Inflammatory macrophage treated with lipopolysaccharide for 4 hours (primary cell): ENCODE measurements around the gene MBD5.
"Not testable (repeated sequence)": the region's sequence is repeated elsewhere in the genome, so short reads cannot be mapped to it uniquely, and the experiment has no call there.

Source experiments
- DNase-seq: peaks from one replicate; pipeline ENCODE4 v3.0.0-alpha.2; 2020

Gene MBD5

GRCh38 chr2:148527488-148528340 is 506.8 kb downstream of the MBD5 start:
- no peak for DNase-seq

GRCh38 chr2:148528356-148529064 is 507.6 kb downstream of the MBD5 start:
- no peak for DNase-seq

- DNase-seq = no peak
These were observed 508.9 kb downstream of the MBD5 start for GRCh38 chr2:148529745-148530144.

DNA sequence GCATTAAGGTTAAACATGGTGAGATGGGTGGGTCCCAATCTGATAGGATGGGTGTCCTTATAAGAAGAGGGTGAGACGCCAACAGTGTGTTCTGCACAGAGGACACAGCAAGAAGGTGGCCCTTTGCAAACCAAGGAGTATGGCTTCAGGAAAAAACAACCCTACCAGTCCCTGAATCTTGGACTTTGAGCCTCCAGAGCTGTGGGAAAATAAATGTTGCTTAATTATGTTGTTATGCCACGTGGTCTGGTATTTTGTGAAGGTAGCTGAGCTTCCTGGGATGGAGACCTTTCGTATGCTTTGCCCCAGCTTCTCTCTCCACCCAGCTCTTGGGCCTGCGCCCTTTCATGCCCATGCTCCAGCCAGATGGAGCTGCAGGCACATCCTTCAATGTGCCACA is 509.5 kb downstream of the MBD5 start:
- DNase-seq = no peak

- no peak for DNase-seq
These were observed 510.3 kb downstream of the MBD5 start for GRCh38 chr2:148531235-148531634.

DNA sequence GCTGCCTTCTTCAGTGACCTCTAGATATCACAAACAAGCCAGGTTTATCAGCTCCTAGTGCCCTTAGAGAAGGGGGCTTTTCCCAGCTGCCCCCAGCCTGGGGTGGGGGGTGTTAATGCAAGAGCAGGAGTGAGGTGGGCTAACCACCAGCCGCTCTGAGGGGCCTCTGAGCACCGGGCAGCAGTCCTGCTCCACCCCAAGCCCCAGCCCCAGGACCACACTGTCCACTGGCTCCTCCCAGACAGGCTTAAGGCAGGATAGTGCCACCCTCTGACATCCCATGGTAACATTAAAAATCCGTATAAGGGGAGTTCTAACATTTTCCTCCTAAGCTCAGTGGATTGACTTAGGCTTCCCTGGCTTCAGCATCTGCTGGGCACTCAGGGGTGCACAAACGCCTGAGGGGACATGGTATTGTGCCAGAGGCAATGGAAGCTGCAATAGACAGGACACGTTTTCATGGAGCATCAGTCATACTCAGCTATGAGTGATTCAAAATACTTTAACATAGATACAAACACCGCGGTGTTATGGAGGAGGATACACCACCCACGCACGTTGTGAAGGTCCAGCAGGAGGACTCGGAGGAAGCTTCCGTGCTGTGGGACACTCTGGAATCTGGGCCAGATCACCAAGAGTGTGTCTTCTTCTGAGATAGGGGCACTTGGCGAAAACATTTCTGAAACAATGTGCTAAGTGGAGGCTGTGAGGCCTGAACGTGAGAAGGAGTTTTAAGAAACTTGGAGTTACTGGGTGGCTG is 511.0 kb downstream of the MBD5 start:
- no peak for DNase-seq

DNA sequence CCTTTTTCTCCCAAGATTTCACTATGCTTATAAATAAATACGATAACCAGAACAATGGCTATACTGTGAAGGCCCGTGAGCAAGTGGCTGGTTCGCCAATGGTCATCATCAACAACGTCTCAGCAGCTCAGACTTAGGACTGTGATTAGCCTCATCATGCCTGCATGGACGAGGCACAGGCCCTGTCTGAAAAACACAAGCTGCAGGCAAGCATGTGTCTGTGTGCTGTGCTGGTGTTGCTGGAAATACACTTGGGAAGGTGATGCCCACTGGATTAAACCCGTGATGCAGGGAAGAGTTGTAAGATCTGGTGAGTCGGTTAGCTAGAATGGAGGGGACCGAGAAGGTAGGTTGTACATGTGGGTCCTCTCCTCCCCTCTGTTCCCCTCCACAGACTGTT is 512.1 kb downstream of the MBD5 start:
- DNase-seq = no peak

- peak; percentile 29 for DNase-seq
These were observed 512.8 kb downstream of the MBD5 start for GRCh38 chr2:148533685-148534084.

DNA sequence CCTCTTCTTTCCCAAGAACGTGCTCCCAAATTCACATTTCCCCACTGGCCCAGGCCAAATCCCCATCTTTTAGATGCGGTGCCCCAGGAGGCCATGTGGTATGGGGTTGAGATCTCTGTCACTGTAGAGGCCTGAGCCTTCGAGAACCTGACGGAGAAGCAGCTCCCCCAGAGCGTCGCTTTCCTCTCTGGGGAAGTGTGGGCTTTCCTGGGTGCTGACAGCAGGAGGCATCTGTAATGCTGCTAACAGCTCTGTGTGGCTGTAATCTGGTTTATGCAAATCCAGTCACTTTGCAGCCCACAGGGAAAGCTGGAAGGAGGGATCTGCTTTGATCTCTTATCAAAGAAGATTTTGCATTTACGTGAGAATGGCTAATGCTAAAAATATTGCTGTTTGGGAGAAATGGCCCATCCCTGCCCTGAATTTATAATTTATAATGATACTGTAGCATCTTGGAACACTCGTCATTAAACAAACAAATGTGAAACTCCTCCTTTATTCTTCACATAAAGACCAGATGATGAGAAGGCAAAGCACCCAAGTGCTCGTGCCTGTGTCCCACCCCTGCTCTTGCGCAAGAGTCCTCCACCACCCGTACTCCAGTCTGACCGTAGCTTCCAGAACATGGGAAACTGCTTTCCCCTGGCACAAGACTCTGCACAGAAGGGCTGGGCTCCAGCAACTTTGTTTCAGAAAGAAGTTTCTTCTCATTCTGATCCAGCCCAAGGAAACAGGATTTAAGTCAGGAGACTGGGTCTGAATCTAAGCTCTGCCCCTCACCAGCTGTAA is 513.7 kb downstream of the MBD5 start:
- DNase-seq = peak; percentile 49

- no peak for DNase-seq
These were observed 517.5 kb downstream of the MBD5 start for GRCh38 chr2:148538375-148538774.

- peak; percentile 60 for DNase-seq
These were observed 519.1 kb downstream of the MBD5 start for GRCh38 chr2:148540022-148540421.

DNA sequence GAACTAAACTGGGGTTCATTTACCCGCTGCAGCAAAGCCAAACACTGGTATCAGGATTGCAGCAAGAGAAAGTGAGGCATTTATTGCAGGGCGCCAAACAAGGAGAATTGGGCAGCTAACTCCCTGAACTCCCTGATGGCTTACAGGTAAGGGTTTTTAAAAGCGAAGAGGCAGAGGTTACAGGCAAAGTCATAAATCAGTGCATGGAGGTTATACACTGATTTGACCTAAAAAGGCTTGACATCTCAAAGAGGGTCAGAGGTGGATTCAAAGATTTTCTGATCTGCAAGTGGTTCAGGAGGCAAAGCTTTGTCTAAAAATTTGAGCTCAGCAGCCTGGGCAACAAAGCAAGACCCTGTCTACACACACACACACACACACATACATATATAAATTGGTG is 520.9 kb downstream of the MBD5 start:
- DNase-seq = no peak

GRCh38 chr2:148542614-148543013 is 521.7 kb downstream of the MBD5 start:
- no peak for DNase-seq

DNA sequence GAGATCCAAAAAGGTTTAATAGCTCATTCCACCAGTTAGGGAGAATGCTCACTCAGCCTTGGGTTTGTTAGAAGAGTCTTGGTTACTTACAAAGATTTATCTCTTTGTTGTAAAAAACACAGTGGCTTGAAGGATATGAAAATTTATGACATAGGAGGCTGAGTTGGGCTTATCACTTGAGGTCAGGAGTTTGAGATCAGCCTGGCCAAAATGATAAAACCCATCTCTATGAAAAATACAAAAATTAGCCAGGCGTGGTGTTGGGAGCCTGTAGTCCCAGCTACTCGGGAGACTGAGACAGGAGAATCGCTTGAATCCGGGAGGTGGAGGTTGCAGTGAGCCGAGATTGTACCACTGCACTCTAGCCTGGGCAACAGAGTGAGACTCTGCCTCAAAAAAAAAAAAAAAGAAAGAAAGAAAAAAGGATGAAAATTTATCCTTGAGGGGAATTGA is 522.2 kb downstream of the MBD5 start:
- not testable (repeated sequence) for DNase-seq

DNA sequence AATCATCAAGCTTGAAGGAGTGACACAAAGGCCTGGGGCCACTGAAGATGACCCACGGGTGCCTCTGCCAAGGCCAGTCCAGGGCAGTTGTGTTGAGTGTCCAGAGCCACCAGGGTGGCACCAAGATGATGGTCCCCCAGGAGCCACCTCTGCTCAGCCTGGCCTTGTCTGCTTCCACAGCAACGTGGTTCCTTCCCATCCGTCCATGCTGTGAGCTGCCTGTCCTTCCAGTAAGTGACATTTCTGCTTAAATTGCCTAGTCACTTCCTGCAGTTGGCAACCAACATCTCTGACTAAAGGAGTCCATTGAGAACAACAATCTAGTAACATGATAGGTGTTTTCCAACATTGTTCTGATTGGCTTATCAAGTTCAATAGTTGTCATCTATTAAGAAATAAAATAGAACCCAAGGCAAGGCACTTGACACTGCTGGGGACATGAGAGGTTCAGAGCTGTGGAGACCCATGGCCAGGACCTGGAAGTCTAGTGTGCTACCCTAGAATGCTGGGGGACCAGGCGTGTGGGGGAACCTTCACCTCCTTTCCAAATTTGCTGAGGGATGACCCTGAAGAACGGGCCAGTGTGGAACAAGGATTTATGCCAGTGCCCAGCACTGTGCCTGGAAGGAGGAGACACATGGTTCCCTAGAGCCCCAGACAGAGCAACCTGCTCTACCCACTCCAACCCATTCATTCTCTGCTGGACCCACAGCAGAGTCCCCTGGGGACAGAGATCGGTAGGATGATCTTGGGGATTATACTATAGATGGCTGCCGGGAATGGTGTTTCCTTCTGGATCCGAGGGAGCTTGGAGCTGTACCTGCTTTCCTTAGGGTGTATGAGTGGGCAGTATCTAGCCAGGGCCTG is 524.7 kb downstream of the MBD5 start:
- DNase-seq = peak; percentile 65

GRCh38 chr2:148546270-148546669 is 525.4 kb downstream of the MBD5 start:
- peak; percentile 78 for DNase-seq

DNA sequence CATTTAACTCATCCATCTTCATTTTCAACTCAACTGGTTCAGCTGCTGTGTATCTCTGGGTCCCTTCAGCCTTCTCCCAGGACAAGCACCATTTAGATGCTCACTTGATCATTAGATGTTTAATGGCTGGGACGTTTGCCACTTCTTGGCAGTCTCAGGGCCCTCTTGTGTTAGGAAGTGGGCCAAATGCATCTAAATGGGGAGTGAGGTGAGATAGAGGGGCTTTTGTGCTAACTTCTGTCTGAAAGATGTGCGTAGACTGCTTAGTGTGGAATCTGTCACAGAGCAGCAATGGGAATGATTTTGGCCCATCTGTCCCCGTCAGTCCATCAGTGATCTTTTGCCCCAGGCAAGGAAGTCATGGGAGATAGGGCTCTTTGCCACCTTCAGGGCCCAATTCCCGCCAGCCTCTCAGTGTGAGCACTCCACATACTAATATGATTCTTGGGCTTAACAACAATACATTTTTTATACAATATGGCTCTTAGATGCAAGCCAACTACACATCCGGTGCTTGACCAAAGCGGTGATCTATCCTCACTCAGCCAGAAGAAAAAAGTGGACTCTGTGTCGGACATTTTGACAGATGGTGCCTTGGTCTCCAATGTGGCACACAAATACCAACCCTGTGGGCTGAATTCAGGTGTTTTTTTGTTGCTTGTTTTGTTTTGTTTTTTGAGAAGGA is 528.0 kb downstream of the MBD5 start:
- no peak for DNase-seq

DNA sequence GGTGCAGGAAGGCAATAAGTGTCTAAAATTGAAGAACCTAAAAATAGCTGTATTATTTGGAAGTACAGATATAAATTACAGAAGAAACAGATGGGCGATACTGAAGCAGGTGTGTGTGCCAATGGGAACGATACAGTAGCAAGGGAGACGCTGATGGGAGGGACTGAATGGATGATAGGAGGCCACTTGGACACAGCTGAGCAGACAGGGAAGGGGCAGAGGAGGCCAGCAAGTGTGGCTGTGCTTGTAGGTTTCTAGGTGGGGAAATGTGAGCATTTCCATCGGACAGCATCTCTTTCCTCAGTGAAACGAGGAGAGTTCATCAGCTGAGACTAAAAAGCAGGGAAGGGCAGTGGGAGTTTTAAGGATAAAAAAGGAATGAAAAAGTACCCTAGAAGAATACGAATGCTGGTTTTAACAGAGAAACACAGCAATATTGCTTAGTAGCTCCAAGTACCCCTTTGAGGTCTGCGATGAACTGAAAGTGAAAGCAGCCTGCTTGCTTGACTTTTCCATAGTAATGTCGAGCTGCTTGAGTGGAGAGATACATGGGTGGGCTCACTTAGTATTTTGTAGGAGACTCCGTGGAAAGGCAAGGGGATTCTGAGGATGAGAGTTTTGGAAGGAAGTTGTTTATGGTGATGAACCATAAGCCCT is 531.9 kb downstream of the MBD5 start:
- DNase-seq = peak; percentile 43

DNA sequence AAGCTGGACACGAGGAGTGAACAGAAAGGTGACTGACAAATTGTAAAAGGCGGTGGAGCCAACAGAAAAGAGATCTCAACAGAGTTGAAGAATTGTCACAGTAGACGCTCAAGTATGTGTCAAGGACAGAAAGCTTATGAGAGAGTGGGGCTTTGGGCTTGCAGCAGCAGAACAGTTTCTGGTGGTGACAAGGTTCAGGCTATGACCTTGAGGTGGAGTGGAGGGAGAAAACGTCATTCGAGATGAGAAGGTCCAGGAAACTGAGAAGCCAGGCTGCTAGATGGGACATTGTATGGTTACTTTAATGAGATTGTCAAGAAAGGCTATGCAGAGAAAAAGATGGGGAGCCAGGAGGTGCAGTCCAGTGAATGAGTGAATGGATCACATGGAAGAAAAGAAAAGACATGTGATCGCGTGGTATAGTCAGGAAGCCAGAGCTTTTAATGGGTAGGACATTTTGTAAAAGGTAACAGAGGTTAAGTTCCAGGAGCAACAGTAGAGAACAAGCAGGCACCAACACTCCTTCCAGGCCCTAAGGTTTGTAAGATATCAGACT is 532.5 kb downstream of the MBD5 start:
- DNase-seq = no peak
